SK-N-MC (cell line): ENCODE measurements around the gene TOX4.

Source experiments
- EZH2 ChIP-seq: fragments of 200-600 bp; sonication (generic); IDR thresholded peaks from one replicate; pipeline ENCODE4 v1.6.1; 2017; ENCODE audit warnings: antibody characterized with exemption
- FOXP2 ChIP-seq: optimal IDR thresholded peaks from 2 replicates; pipeline ENCODE3; 2011; ENCODE audit warnings: mild to moderate bottlenecking, moderate library complexity; ENCODE audit not compliant: insufficient read depth; ENCODE audit errors: extremely low read length, control extremely low read depth
- POLR2AphosphoS5 ChIP-seq: IDR thresholded peaks from 2 replicates; pipeline ENCODE4 v1.6.1; 2012; ENCODE audit warnings: mild to moderate bottlenecking, low read depth, low read length, borderline replicate concordance

GRCh38 chr14:21496453-21496852 lies 19.5 kb downstream of the TOX4 start:
- no peak for TF ChIP-seq POLR2AphosphoS5
- TF ChIP-seq EZH2, result no peak
- no peak for TF ChIP-seq FOXP2
